HG03196 (cell line): ENCODE results near the gene CREM.

ENCODE experiments used
- ATAC-seq: cut with Tn5 transposase; IDR thresholded peaks from one replicate; pipeline ENCODE4 v1.9.1; 2021; ENCODE audit not compliant: unreplicated experiment

CREM gene

DNA sequence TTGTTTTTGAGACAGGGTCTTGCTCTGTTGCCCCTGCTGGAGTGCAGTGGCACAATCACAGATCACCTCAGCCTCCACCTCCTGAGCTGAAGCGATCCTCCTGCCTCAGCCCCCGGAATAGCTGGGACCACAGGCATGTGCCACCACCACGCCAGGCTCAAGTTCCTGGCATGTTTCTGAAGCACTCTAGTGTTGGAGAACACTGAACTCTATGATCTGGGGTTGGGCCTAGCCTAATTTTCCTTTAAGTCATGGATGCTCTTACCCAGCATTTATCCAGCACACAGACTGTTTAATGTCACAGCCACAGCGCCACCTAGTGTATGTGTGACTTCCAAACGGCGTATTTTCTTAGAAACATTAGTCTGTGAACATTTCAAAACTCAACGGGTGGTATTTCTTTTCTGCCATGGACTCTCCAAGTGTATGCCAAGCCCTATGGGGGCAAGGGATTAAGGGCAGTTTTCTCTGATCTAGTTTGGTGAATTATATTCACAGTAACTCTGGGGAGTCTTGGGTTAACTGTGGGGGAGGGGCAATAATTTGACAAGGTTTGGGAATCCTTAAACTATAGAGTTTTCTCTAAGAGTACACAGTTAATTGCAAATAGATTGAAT lies 91.8 kb downstream of the CREM start:
- peak; percentile 57 for ATAC-seq

DNA sequence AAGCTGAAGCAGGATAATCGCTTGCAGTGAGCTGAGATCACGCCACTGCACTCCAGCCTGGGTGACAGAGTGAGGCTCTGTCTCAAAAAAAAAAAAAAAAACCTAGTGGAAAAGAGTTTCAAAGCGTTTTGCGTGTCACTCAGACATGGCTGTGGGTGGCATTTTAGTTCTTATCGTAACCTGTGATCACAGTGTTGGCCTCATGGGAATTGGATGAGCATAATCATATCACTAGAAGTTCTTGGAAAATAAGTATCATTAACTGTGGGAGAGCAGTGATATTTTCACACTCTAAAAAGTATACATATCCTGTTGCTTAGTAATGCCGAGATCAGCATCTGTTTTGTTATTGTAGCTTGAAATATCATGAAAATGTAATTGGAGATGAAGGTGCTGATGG lies 92.6 kb downstream of the CREM start:
- ATAC-seq: no peak

DNA sequence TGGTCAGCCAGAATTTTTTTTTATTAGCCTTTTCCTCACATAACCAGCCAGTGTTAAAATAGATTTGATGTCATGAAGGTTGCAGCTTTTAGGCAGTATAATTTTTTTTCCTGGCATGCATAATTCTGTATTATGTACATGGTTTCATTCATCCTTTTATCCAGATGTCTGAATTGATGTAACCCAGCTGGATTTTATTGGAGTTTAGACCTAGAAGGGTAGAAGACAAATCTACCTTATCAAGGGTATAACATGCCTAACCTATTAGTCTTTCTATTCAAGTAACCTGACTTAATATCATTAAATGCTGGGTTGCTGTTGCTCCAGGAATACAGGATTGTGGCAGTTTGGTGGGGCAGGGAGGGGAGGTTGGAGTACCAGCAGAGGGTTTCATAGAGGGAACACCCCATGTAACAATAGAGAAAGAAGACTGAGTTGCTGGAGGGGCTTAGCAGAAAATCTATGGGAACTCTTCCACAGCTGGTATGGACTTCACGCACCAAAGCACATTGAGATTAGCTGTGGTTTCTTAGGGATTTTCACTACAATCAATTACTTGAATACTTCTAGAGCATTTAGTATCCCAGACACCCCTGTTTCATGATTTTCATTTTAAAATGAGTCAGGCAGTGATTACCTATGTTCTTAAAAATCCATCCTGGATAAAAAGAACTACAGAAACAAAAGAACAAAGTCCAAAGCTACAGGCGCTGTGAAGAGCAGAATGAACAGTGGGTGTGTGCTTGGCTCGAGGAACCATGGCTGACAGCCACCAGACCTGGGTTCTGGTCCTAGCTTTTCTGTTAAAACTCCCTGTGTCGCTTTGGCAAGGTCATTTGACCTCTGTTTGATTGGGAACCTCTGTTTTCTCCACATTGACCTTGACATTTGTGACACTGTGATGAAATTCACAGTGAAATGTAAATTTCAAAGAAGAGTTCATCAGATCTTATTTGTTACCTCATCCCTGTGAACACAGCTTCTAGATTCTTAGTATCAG lies 93.5 kb downstream of the CREM start:
- ATAC-seq: no peak

DNA sequence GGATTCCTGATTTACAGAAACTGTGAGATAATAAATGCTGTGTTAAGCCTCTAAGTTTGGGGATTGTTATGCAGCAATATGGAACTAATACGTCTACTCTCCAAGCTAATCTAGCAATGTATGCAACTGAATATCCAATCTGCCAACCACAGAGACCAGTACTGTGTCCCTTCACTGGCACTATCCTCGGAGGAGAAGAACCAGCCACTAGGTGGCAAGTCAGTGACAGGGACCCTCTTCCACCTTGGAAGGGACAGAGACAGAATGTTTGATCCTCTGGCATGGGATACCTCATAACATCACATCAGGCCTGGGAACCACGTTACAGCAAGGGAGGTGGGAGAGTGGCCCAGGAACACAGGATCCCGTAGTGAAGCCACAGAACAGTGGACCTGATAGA lies 96.4 kb downstream of the CREM start:
- no peak for ATAC-seq

DNA sequence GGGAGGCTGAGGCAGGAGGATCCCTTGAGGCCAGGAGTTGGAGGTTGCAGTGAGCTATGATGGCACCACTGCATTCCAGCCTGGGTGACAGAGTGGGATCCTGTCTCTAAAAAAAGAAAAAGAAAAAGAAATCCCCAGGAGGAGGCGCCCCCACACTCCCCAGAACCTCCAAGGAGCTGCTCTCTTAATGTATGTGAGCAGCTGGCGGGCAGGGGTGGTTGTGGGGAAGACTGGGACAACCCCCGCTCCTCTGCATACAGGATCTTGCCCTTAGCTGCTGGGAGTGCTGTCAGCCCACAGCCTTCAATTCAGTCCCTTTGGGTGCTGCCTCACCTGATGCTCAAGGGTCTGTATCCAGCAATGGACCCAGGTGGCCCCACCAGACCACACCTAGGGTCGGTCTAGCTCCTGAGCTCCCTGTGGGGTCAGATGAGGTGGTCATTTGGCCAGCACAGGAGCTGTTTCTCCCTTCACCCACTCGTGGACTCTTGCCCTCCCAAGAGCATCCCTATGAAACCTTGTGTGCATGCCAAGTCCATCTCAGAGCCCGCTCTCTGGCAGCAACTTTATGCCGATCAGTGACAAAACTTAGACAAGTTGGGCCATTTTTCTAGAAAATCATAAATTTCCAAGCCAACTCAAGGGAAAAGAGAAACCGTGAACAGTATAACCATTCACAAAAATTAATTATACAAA lies 97.5 kb downstream of the CREM start:
- no peak for ATAC-seq

DNA sequence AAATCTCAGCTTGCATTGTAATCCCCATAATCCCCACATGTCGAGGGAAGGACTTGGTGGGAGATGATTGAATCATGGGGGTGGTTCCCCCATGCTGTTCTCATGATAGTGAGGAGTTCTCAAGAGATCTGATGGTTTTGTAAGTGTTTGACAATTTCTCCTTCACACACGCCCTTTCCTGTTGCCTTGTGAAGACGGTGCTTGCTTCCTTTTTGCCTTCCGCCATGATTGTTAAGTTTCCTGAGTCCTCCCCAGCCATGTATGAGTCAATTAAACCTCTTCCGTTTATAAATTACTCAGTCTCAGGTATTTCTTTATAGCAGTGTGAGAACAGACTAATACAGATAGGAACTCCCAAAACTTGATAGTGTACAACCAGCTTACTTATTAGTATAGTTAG lies 98.6 kb downstream of the CREM start:
- ATAC-seq: no peak

DNA sequence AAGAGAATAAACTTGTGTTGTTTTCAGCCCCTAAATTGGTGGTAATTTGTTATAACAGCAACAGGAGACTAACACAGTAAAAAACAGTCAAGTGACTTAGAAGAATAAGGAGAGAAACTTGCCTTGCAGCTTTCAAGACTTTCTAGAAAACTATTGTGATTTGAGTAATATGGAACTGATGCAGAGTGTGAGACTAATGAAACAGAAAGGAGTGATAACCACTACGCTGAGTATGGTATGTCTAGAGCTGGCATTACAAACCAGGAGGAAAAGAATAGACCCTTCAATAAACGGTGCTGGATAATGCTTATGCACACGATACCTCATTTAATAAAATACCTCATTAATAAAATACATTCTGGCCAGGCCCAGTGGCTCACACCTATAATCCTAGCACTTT lies 99.9 kb downstream of the CREM start:
- ATAC-seq: no peak

DNA sequence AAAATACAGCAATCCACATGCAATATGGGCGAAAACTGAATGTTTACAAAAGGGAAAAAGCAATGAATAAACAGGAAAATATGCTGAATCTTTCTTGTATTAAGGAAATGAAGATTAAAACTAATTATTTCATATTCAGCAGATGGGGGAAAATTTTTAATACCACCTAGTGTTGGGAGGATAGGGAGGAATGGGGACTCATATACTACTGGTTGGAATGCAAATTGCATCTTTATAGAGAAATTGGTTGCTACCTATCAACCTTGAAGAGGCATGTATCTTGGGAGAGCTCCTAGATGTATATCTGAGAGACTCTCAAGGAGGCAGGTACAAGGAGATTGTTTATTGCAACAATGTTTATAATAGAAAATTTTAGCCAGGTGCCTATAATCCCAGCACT lies 101.4 kb downstream of the CREM start:
- no peak for ATAC-seq

DNA sequence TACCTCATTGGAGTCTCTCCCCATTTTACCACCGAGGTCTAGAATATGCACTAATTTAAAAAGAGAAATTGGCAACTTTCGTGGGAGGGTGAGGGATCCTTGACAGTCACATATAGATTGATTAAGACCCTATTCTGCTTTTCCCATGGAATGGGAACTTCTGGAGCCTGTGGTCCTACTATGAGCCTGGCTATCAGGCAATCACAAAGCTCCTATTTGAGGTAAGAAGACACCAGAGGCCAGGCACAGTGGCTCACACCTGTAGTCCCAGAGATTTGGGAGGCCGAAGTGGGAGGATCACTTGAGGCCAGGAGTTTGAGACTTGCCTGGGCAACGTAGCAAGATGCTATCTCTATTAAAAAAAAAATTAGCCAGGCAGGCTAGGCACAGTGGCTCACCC lies 105.0 kb downstream of the CREM start:
- ATAC-seq: no peak

DNA sequence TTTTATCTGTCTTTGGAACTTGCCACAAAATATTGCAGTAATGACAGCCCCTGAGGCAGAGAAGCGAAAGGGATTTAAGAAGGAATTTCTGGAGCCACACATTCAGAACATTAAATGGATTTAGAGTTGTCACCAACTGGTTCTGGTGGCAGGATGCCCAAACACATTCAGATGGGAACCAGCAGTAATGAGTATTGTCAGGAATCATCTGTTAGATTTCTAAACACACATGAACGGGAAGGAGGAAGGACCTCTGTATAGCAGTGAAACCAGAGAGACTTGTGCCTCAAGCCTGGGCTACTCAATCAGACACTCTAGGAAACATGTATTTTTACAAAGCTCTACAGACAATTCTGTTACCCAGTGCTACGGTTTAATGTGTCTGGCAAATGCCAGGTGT lies 105.9 kb downstream of the CREM start:
- ATAC-seq: no peak

DNA sequence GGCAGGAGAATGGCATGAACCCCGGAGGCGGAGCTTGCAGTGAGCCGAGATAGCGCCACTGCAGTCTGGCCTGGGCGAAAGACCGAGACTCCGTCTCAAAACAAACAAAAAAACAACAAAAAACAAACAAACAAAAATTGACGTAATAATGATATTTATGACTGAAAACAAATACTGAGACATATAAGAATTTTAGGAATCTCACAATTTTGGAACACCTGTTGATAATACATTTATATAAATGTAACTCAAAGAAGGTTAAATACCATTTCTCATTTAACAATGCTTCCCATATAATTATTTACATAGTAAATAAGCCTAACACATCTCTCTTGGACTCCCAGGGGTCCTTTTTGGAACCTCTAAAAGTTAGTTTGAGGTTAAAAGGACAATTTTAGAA lies 107.4 kb downstream of the CREM start:
- ATAC-seq: no peak

DNA sequence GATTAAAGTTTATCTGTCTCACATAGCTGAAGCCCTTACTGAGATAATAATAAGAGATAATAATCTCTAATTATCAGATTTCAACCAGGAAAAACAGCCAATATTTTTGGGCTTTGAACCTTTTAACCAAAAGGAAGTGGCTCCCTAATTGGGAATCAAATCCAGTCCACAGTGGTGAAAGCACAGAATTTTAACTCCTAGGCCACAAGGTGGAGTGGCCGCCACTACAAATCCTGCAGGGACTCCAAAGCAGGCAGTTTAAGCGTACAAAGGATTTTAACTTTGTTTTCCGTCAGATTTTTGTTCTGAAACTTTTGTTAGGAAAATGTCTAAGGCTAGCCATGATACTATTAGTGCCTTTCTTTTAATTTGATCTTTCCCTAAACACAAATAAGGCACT lies 110.1 kb downstream of the CREM start:
- no peak for ATAC-seq

DNA sequence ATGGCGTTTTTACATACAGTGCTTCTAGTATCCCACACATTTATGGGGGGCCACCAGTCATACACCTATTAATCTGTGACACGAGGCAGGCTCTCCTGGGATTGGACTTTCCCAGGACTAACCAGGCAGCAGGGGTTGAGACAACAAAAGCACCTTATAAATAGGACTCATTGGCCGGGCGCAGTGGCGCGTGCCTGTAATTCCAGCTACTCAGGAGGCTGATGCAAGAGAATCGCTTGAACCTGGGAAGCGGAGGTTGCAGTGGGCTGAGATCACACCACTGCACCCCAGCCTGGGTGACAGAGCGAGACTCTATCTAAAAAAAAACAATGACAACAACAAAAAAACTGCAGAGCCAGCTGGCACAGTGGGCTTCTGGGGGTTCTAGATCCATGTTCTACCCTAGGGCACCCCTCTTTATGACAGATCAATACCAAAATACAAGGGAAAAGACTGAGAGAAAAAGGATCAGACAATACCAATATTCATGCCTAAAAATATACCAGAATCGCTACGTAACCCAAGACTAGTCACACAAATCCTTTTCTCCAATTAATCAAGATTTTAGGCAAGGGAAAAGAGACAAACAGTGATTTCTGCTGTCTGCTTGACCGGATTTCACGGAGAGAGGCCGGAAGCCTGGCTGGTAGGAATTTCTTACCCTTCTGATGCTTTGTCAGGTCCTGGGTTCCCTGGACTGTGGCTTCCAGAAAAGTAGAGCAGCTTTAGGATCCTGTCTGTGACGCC lies 111.3 kb downstream of the CREM start:
- no peak for ATAC-seq

DNA sequence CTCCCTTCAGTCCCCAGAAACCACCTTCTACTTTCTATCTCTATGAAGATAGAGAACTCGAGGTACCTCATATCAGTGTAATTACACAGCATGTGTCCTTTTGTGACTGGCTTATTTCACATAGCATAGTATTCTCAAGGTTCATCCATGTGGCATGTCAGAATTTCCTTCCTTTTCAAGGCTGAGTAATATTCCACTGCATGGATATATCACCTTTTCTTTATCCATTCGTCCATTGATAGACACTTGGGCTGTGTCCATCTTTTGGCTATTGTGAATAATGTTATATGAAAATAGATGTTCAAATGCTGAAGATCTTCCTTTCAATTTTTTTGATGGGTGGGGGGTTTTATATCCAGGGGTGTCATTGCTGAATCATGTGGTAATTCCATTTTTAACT lies 117.9 kb downstream of the CREM start:
- no peak for ATAC-seq

DNA sequence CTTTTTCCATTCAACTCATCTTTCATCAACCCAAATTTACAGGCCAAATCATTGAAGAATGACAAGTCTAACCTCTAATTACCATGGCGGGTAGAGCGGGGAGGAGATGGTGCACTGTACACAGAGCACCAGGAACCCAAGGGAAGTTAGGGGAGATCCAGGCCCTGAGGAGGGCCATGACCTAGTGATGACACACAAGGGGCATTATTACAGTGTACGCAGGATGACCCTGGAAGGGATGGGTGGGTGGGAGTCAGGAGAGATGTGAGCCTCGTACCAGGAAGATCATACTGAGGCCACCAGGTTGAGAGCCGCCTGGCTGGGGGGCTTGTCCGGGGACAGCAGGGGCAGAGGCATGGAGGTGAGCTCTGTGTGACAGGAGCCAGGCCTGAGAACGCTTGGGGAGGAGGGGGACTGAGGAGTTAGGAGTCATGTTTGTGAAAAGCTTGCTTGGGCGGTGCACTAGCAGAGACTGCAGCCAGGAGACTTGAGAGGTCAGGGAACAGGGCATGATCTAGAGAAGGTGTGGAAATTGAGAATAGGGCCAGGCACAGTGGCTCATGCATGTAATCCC lies 120.2 kb downstream of the CREM start:
- ATAC-seq: no peak

DNA sequence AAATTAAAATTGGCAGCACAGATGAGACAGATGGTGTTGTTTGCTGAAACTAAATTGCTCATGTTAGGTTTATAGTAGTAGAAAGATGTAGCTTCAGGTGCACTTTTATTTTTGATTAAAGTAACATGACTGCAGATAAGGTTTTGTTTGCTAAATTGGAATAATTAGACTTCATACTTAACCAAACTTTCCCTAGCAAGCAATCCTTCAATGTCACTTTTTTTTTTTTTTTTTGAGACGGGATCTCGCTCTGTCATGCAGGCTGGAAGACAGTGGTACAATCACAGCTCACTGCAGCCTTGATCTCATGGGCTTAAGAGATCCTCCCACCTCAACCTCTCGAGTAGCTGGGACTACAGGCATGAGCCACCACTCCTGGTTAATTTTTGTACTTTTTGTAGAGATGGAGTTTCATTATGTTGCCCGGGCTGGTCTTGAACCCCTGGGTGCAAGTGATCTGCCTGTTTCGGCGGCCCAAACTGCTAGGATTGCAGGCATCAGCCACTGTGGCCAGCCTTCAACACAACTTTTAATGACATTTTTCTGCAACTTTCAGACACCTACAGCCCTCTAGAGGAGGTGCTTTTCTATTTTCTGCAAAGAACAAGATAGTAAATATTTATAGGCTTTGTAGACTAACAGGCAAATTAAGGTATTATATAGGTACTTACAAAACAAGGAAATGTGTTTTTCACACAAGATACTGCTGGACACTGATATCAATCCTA lies 124.9 kb downstream of the CREM start:
- no peak for ATAC-seq

DNA sequence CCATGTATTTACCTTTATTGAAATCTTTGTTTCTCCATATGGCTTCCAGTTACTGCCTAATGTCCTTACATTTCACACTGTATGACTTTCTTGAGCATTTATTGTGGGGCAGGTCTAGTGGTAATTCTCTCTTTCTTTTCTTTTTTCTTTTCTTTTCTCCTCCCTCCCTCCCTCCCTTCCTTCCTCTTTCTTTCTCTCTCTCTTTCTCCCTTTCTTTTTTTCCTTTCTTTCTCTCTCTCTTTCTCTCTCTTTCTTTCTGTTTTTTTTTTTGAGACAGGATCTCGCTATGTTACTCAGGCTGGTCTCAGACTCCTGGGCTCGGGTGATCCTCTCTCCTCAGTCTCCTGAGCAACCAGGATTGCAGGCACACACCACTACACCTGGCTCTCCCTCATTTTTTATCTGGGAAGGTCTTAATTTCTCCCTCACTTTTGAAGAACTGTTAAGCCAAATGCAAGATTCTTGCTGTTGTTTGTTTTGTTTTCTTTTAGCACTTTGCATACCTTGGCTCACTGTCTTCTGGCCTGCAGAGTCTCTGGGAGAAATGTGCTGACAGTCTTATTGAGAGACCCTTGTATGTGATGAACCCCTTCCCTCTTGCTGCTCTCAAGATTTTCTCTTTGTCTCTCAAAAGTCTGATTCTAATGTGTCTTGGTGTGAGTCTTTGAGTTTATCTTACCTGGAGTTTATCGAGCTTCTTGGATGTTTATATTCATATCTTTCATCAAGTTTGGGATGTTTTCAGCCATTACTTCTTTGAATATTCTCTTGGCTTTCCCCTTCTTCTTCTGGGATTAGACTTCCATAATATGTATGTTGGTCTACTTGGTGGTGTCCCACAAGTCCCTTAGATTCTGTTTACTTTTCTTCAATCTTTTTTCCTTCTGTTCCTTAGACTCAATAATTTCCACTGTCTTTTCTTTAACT lies 130.7 kb downstream of the CREM start:
- ATAC-seq: no peak

DNA sequence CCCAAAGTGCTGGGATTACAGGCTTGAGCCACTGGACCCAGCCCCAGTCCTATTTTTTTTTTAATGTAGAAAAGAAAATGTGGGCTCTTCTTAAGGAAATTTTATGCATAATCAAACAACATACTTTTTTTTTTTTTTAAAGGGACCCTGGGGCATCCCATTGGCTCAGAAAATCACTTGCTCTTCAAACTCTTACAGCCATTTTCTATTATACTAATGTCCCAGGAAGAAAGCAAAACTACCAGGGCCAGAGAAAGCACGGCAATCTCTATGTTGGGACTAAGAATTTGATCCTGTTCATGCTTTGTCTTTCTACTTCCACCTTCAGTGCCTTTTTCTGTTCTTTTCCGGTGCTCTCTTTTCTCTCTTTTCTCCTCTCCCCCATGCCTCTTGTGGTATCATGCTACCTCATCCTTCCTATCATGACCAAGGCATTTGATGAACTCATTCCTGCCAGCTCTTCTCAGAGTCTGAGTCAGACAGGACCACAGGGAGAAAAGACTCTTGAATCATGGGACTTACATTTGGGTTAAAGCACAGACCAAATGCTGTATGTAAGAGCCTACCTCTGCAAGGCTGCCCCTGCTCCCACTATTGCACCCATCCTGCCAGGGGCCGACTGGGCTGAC lies 133.2 kb downstream of the CREM start:
- ATAC-seq: no peak

DNA sequence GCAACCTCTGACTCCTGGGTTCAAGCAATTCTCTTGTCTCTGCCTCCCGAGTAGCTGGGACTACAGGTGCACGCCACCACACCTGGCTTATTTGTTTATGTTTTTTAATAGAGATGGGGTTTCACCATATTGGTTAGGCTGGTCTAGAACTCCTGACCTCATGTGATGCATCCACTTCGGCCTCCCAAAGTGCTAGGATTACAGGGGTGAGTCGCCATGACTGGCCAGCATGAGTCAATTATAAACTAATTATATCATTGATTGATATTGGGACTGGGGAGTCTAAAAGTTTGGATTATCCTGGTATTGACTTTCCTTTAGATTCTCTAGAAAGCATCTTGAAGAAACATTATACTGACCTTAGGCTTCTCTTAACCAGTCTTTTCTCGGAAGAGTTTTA lies 135.8 kb downstream of the CREM start:
- no peak for ATAC-seq
